Measurements from ENCODE around the gene SLC6A11.

SLC6A11 gene

GRCh38 chr3:10985181-10985580, 169.2 kb downstream of the SLC6A11 start:
- DNase-seq: no peak

GRCh38 chr3:10986592-10986991, 170.6 kb downstream of the SLC6A11 start:
- no peak for DNase-seq

- no peak for DNase-seq
Measured at GRCh38 chr3:10988001-10988665, 172.1 kb downstream of the SLC6A11 start.

GRCh38 chr3:10988991-10989484, 173.0 kb downstream of the SLC6A11 start:
- no peak for DNase-seq

All from NCI-H1417 treated with DMSO at 0.1 percent for 48 hours (cell line).